Measurements from ENCODE around the gene F5. TPM values are rescaled to one million over a fixed set of nuclear protein-coding genes. Genes with fewer than 3 reads are reported as not detected.

Gene F5
- total RNA-seq, 1 donor from 2014 or later, result 1.6 TPM

DNA sequence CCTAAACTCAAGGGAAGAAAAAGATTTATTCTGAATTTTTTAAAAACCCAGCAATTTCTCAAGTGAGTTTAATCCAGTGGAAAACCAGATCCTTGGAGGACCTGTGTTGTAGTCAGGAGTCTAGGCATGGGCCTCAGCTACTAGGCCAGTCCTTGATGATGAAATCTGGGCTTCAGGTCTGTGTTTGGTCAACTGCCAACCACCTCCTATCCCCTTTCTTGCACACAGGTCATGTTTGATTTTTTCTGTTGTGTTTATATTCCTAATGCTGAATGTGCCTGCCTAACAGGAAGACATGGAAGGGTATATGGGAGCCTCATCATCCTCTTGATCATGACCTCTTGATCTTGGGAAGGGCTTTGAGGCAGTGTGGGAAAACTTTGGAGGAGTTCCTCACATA is 62.4 kb downstream of the F5 start:
- Histone ChIP-seq H3K4me3 (no peak overlapping the region), H3K4me1 (no peaks in the 10 kb centered on the region), H3K27me3 (no peaks in the 10 kb centered on the region), H3K36me3 (no peaks in the 10 kb centered on the region), H3K9me3 (no peaks in the 10 kb centered on the region), H3K27ac (no peak overlapping the region)
- ATAC-seq, result peak; percentile 26
- TF ChIP-seq, protein P1, sequence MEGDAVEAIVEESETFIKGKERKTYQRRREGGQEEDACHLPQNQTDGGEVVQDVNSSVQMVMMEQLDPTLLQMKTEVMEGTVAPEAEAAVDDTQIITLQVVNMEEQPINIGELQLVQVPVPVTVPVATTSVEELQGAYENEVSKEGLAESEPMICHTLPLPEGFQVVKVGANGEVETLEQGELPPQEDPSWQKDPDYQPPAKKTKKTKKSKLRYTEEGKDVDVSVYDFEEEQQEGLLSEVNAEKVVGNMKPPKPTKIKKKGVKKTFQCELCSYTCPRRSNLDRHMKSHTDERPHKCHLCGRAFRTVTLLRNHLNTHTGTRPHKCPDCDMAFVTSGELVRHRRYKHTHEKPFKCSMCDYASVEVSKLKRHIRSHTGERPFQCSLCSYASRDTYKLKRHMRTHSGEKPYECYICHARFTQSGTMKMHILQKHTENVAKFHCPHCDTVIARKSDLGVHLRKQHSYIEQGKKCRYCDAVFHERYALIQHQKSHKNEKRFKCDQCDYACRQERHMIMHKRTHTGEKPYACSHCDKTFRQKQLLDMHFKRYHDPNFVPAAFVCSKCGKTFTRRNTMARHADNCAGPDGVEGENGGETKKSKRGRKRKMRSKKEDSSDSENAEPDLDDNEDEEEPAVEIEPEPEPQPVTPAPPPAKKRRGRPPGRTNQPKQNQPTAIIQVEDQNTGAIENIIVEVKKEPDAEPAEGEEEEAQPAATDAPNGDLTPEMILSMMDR (IDR thresholded peaks at IDR 0.05), result no peak
- DNase-seq, result no peak
- intact Hi-C loops (cut with DNase I), result no loop called here

DNA sequence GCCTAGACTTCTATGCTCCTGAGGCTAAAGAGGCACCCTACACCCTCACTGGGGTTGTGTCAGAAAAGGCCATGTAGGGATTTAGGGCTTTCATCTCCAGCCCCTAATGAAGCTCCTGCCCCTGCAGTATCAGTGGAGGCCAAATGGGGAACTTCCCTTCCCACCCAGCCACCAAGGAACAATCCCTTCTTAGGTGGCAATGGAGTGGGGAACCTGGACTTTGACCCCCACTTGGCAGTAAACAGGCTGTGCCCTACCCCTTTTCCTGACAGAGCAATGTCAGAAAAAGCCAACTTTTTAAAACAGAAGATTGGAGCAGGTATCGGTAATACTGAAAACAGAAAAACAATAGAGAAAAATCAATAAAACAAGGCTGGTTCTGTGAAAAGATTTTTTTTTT is 65.1 kb downstream of the F5 start:
- H3K4me1 ChIP-seq, result no peaks in the 10 kb centered on the region
- no peaks in the 10 kb centered on the region for H3K36me3 ChIP-seq
- TF ChIP-seq, protein P1 (IDR thresholded peaks at IDR 0.05), result no peak
- H3K9me3 ChIP-seq, result no peaks in the 10 kb centered on the region
- H3K27me3 ChIP-seq, result no peaks in the 10 kb centered on the region
- no peak for DNase-seq
- no peak for ATAC-seq
- intact Hi-C loops (cut with DNase I), result no loop called here
- no peak overlapping the region for H3K4me3 ChIP-seq
- no peak overlapping the region for H3K27ac ChIP-seq

DNA sequence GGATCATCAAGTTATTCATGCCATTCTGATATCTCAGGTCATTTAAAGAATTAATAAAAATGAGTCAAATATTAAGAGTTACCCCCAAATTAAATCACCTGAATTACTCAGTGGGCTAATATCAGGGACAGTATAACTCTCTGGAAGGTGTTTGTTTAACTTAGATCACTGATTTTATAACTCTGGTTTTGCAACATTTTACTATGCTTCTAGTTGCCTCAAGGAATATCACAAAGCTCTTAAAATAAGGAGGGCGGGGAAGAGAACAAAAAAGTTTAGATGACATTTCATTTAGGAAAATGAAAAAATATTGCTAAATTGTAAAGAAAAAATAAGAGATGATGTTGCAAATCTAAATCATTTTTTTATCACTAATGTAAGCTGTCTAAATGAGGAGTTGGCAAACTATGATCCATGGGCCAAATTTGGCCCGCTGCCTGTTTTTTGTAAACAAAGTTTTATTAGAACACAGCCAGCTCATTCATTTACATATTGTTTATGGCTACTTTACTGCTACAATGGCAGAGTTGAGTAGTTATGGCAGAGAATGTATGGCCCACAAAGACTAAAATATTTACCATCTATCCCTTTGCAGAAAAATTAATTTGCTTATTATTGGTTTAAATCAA is 68.6 kb downstream of the F5 start:
- no peak for ATAC-seq
- Histone ChIP-seq H3K9me3 (no peaks in the 10 kb centered on the region), H3K4me1 (no peaks in the 10 kb centered on the region), H3K27me3 (no peaks in the 10 kb centered on the region), H3K36me3 (no peaks in the 10 kb centered on the region), H3K4me3 (no peak overlapping the region), H3K27ac (no peak overlapping the region)
- intact Hi-C loops (cut with DNase I), result no loop called here
- no peak for DNase-seq
- TF ChIP-seq, protein P1 (IDR thresholded peaks at IDR 0.05), result no peak

DNA sequence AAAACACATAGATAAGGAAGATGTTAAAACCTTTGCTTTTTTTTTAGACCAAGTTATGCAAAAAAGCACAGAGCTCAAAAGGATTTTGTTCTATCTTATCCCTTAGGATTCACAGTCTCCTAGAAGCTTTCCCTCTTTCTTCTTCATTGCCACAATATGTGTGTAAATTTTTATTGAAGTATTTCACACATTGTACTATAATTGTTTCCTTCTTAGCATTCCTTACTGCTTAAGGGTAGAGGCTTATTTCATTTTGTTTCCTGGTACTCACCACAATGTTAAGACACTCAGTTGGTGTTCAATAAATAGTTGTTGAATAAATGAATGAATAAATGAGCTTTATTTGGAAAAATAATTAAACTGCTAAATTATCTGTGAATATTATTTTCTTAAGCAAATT is 70.6 kb downstream of the F5 start:
- H3K36me3 ChIP-seq, result no peaks in the 10 kb centered on the region
- no peak overlapping the region for H3K27ac ChIP-seq
- intact Hi-C loops (cut with DNase I), result no loop called here
- no peaks in the 10 kb centered on the region for H3K27me3 ChIP-seq
- H3K4me3 ChIP-seq, result no peak overlapping the region
- H3K9me3 ChIP-seq, result no peaks in the 10 kb centered on the region
- TF ChIP-seq, protein P1 (IDR thresholded peaks at IDR 0.05), result no peak
- no peak for ATAC-seq
- no peak for DNase-seq
- no peaks in the 10 kb centered on the region for H3K4me1 ChIP-seq

DNA sequence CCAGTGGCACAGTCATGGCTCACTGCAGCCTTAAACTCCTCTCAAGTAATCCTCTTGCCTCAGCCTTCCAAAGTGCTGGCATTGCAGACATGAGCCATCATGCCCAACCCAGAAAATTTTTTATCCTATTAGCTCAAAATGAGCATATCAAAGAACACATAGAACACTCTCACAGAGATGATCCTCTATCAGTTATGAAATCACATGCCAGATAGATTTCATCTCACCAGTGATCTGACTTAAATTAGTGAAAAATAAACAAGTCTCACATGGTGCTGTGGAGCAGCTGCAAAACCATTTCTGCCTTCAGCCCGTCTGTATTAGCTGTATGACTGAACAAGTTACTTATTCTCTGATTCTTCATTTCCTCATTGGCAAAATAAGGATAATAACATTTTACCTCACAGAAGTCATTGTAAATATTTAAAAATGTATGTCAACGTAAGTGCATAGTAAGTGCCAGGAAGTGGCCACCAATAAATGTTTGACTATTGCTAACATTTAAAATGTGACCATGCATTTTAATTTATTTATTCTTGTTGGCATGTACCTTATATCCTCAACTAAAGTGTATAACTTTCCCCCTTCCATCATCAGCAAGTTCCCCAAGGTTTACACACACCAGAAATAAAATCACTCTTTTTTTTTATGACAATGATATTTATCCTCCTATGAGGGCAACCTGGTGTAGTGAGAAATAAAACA is 71.6 kb downstream of the F5 start:
- Histone ChIP-seq H3K36me3 (no peaks in the 10 kb centered on the region), H3K9me3 (no peaks in the 10 kb centered on the region), H3K4me1 (no peaks in the 10 kb centered on the region), H3K27ac (no peak overlapping the region), H3K27me3 (no peaks in the 10 kb centered on the region), H3K4me3 (no peak overlapping the region)
- ATAC-seq, result no peak
- TF ChIP-seq, protein P1 (IDR thresholded peaks at IDR 0.05), result no peak
- intact Hi-C loops (cut with DNase I), result no loop called here
- no peak for DNase-seq

Measured in upper lobe of right lung (tissue), 1 donor.